CD4-positive, alpha-beta T cell (primary cell): ENCODE data around the gene DLG5. TPM values are rescaled to one million over a fixed set of nuclear protein-coding genes. Genes with fewer than 3 reads are reported as not detected.

Experiments used
- ATAC-seq: fragments of 200-7000 bp; cut with Tn5 transposase; one replicate; pipeline ENCODE4 v1.10.0; 2022; ENCODE audit warnings: mild to moderate bottlenecking; ENCODE audit not compliant: poor library complexity
- CTCF ChIA-PET: fragments of 350-600 bp; sonication (Branson Sonifier 250); formaldehyde crosslinking; loops from one replicate; lab custom pipeline; 2021; ENCODE audit warnings: antibody characterized with exemption, inconsistent platforms; lab: Charles Lee
- POLR2A ChIA-PET: fragments of 350-600 bp; sonication (Branson Sonifier 250); formaldehyde crosslinking; loops from one replicate; lab custom pipeline; 2021; ENCODE audit warnings: antibody characterized with exemption, inconsistent platforms; lab: Charles Lee
- DNase-seq, 14 experiments: peaks; one replicate each; pipeline ENCODE4 v3.0.0-alpha.2; 2013 to 2020; ENCODE audit warnings: mixed read lengths in 2 of 14
- H3K27ac ChIP-seq, 2 donors: one replicate each; pipeline versions ENCODE4 v1.5.1 to v1.7.0; 2013; ENCODE audit warnings: low read length in 2 of 2, low read depth in 1 of 2, mild to moderate bottlenecking in 1 of 2
- H3K27me3 ChIP-seq, 2 experiments: 1 replicate in 1 of 2; 2 replicates in 1 of 2; pipeline versions ENCODE4 v1.6.1 to v1.7.0; 2013; ENCODE audit warnings: low read length in 2 of 2, control low read depth in 1 of 2, mild to moderate bottlenecking in 1 of 2, moderate library complexity in 1 of 2; ENCODE audit not compliant: insufficient read depth in 2 of 2, control insufficient read depth in 1 of 2
- H3K36me3 ChIP-seq: one replicate; pipeline ENCODE4 v1.6.1; 2013; ENCODE audit warnings: low read length, control low read depth; ENCODE audit not compliant: insufficient read depth
- H3K4me1 ChIP-seq: one replicate; pipeline ENCODE4 v1.6.1; 2013; ENCODE audit warnings: low read length, control low read depth; ENCODE audit not compliant: insufficient read depth
- H3K4me3 ChIP-seq: one replicate; pipeline ENCODE4 v1.5.1; 2013; ENCODE audit warnings: mild to moderate bottlenecking, low read length, moderate library complexity
- H3K9me3 ChIP-seq, 2 experiments: 1 replicate in 1 of 2; 2 replicates in 1 of 2; pipeline versions ENCODE4 v1.6.1 to v1.7.0; 2013; ENCODE audit warnings: low read length in 2 of 2, mild to moderate bottlenecking in 2 of 2, control low read depth in 1 of 2, moderate library complexity in 1 of 2; ENCODE audit not compliant: control insufficient read depth in 1 of 2, insufficient read depth in 1 of 2
- H3K27ac Mint-ChIP-seq: one replicate; pipeline ENCODE4 v1.8.0; 2020; ENCODE audit warnings: mixed read lengths
- H3K27me3 Mint-ChIP-seq: one replicate; pipeline ENCODE4 v1.8.0; 2021; ENCODE audit warnings: mixed read lengths
- H3K36me3 Mint-ChIP-seq: one replicate; pipeline ENCODE4 v1.8.0; 2021; ENCODE audit warnings: low read depth, mixed read lengths
- H3K4me1 Mint-ChIP-seq: one replicate; pipeline ENCODE4 v1.8.0; 2021; ENCODE audit warnings: low read depth, mixed read lengths
- H3K4me3 Mint-ChIP-seq: one replicate; pipeline ENCODE4 v1.8.0; 2020; ENCODE audit warnings: mild to moderate bottlenecking, mixed read lengths
- H3K9me3 Mint-ChIP-seq: one replicate; pipeline ENCODE4 v1.8.0; 2020; ENCODE audit warnings: mixed read lengths
- intact Hi-C, 2 experiments: fragments of 100-400 bp; cut with DNase I in 1 of 2; cut with micrococcal nuclease in 1 of 2; formaldehyde crosslinking; loops; one replicate each; pipeline versions ENCODE4 v1.15.1 to v1.9.0; 2023 to 2025; cut with DNase I, micrococcal nuclease
- total RNA-seq, 174 experiments: library from RNA in 2 of 174; stranded (reverse) in 2 of 174; gene quantifications; one replicate each; pipeline ENCODE4 v1.2.3 and lab custom pipeline; 2021 to 2026
- TF ChIP-seq, protein P1 (sequence below): fragments of 200-600 bp; IDR thresholded peaks from one replicate; pipeline ENCODE4 v1.8.0; 2022; ENCODE audit warnings: antibody characterized with exemption, mild to moderate bottlenecking

DLG5 gene
- total RNA-seq, 2 experiments from 2014 or later: 7.1 to 7.4 TPM

GRCh38 chr10:77816311-77816710, 110.2 kb downstream of the DLG5 start:
- no peaks in the 10 kb centered on the region for H3K9me3 ChIP-seq
- Mint-ChIP-seq H3K27ac (no peak overlapping the region), H3K4me1 (no peaks in the 10 kb centered on the region), H3K4me3 (no peak overlapping the region), H3K36me3 (no peaks in the 10 kb centered on the region), H3K27me3 (no peaks in the 10 kb centered on the region), H3K9me3 (no peaks in the 10 kb centered on the region)
- H3K36me3 ChIP-seq: no peaks in the 10 kb centered on the region
- DNase-seq (no peak), ATAC-seq (no peak)
- H3K4me3 ChIP-seq: no peak overlapping the region
- intact Hi-C loops: no loop called here
- TF ChIP-seq, protein P1, sequence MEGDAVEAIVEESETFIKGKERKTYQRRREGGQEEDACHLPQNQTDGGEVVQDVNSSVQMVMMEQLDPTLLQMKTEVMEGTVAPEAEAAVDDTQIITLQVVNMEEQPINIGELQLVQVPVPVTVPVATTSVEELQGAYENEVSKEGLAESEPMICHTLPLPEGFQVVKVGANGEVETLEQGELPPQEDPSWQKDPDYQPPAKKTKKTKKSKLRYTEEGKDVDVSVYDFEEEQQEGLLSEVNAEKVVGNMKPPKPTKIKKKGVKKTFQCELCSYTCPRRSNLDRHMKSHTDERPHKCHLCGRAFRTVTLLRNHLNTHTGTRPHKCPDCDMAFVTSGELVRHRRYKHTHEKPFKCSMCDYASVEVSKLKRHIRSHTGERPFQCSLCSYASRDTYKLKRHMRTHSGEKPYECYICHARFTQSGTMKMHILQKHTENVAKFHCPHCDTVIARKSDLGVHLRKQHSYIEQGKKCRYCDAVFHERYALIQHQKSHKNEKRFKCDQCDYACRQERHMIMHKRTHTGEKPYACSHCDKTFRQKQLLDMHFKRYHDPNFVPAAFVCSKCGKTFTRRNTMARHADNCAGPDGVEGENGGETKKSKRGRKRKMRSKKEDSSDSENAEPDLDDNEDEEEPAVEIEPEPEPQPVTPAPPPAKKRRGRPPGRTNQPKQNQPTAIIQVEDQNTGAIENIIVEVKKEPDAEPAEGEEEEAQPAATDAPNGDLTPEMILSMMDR: no peak
- CTCF ChIA-PET: no interaction called here
- H3K27ac ChIP-seq: no peak overlapping the region
- H3K27me3 ChIP-seq: no peaks in the 10 kb centered on the region
- peaks cover 4% of the 10 kb centered on the region for H3K4me1 ChIP-seq
- POLR2A ChIA-PET: no interaction called here

DNA sequence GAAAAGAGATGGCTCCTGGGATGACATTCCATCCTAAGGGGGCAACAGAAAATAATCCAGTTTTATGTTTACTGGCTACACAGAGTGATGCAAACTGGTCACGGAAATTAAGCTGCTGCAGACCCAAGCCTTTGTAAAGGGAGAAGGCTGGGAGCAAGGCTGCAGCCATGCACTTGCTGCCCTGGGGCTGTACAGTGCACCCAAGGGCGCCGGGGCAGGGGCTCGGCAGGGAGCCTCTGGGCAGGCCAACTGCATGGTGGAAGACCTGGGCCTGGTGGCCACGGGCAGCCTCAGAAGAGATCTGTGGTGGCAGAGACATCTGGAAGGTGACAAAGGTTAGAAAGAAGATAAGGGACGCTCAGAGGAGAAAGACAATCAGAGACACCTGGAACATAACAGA, 113.8 kb downstream of the DLG5 start:
- intact Hi-C loops: no loop called here
- no peaks in the 10 kb centered on the region for H3K36me3 ChIP-seq
- no peak overlapping the region for H3K27ac ChIP-seq
- TF ChIP-seq, protein P1: no peak
- H3K9me3 ChIP-seq: no peaks in the 10 kb centered on the region
- H3K27ac Mint-ChIP-seq: no peak overlapping the region
- H3K27me3 ChIP-seq: no peaks in the 10 kb centered on the region
- no peaks in the 10 kb centered on the region for H3K27me3 Mint-ChIP-seq
- ChIA-PET POLR2A (no interaction called here), CTCF (no interaction called here)
- H3K4me1 ChIP-seq: no peaks in the 10 kb centered on the region
- no peaks in the 10 kb centered on the region for H3K9me3 Mint-ChIP-seq
- H3K4me3 Mint-ChIP-seq: no peak overlapping the region
- H3K36me3 Mint-ChIP-seq: no peaks in the 10 kb centered on the region
- no peak overlapping the region for H3K4me3 ChIP-seq
- ATAC-seq (no peak), DNase-seq (no peak)
- H3K4me1 Mint-ChIP-seq: no peaks in the 10 kb centered on the region

DNA sequence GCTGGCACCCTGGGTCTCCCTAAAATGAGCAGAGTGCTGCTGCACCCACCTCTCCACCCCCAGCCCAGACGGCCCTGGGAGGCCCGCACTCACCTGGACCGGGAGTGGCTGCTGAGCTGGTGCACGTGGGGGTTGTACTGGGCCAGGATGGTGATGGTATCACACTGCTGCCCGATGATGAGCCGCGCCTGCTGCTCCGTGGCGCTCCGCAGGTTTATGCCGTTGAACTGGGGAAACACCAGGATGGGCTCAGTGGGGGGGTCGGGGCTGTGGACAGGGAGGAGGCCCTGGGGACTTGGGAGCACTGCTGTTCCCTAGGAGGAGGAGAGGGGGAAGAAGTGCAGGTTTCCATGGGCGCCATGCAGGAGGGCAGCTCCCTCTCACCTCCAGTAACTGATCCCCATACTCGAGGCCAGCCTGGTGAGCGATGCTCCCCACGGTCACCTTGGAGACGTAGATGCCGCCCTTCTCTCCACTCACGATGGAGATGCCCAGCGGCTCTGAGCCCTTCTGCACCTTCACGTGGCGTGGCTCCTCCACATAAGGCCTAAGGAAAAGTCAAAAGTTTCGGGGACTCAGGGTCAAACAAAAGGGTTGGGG, 114.6 kb downstream of the DLG5 start:
- Histone ChIP-seq H3K4me1 (no peaks in the 10 kb centered on the region), H3K27me3 (no peaks in the 10 kb centered on the region), H3K4me3 (no peak overlapping the region), H3K27ac (no peak overlapping the region), H3K9me3 (no peaks in the 10 kb centered on the region), H3K36me3 (no peaks in the 10 kb centered on the region)
- DNase-seq: no peak
- no peaks in the 10 kb centered on the region for H3K36me3 Mint-ChIP-seq
- H3K4me3 Mint-ChIP-seq: no peak overlapping the region
- intact Hi-C loops: no loop called here
- POLR2A ChIA-PET: no interaction called here
- no peaks in the 10 kb centered on the region for H3K9me3 Mint-ChIP-seq
- CTCF ChIA-PET: no interaction called here
- no peak for ATAC-seq
- H3K27me3 Mint-ChIP-seq: no peaks in the 10 kb centered on the region
- TF ChIP-seq, protein P1: no peak
- H3K27ac Mint-ChIP-seq: no peak overlapping the region
- no peaks in the 10 kb centered on the region for H3K4me1 Mint-ChIP-seq
